A204.1 (cell line): Measurements from ENCODE around the gene MMP24OS.
"Not testable (repeated sequence)": the region's sequence is repeated elsewhere in the genome, so short reads cannot be mapped to it uniquely, and the experiment has no call there.

Source experiments
- FAIRE-seq: peaks from 2 replicates; lab custom pipeline; 2012; peaks lifted over from hg19 to GRCh38; lab: Jason Lieb, UNC

Gene MMP24OS

GRCh38 chr20:35275741-35276251 is 2.1 kb downstream of the MMP24OS start:
- FAIRE-seq = no peak

- FAIRE-seq = no peak
Measured at GRCh38 chr20:35274172-35275092, 3.5 kb downstream of the MMP24OS start.

GRCh38 chr20:35273449-35274171 is 4.3 kb downstream of the MMP24OS start:
- FAIRE-seq = no peak

- no peak for FAIRE-seq
Measured at GRCh38 chr20:35271904-35272303, 6.0 kb downstream of the MMP24OS start.

GRCh38 chr20:35271073-35271882 is 6.6 kb downstream of the MMP24OS start:
- FAIRE-seq = no peak

- no peak for FAIRE-seq
Measured at GRCh38 chr20:35270021-35270902, 7.7 kb downstream of the MMP24OS start.

GRCh38 chr20:35269055-35269781 is 8.7 kb downstream of the MMP24OS start:
- FAIRE-seq = no peak

- FAIRE-seq = no peak
Measured at GRCh38 chr20:35267092-35267491, 10.8 kb downstream of the MMP24OS start.

GRCh38 chr20:35264755-35265154 is 13.2 kb downstream of the MMP24OS start:
- no peak for FAIRE-seq

- no peak for FAIRE-seq
Measured at GRCh38 chr20:35263532-35264341, 14.2 kb downstream of the MMP24OS start.

GRCh38 chr20:35262731-35263531 is 15.0 kb downstream of the MMP24OS start:
- FAIRE-seq = not testable (repeated sequence)

- not testable (repeated sequence) for FAIRE-seq
Measured at GRCh38 chr20:35262321-35262720, 15.6 kb downstream of the MMP24OS start.

GRCh38 chr20:35260426-35260825 is 17.5 kb downstream of the MMP24OS start:
- no peak for FAIRE-seq

- no peak for FAIRE-seq
Measured at GRCh38 chr20:35257175-35257909, 20.6 kb downstream of the MMP24OS start.

GRCh38 chr20:35254448-35254999 is 23.4 kb downstream of the MMP24OS start:
- FAIRE-seq = no peak

- FAIRE-seq = no peak
Measured at GRCh38 chr20:35253010-35253409, 24.9 kb downstream of the MMP24OS start.

- not testable (repeated sequence) for FAIRE-seq
Measured at GRCh38 chr20:35252598-35252997, 25.3 kb downstream of the MMP24OS start.

- FAIRE-seq = no peak
Measured at GRCh38 chr20:35252037-35252461, 25.9 kb downstream of the MMP24OS start.
